ENCODE results near the gene HMSD.

The HMSD gene, protein sequence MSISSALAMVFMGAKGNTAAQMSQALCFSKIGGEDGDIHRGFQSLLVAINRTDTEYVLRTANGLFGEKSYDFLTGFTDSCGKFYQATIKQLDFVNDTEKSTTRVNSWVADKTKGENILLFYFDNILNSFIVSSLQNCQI

DNA sequence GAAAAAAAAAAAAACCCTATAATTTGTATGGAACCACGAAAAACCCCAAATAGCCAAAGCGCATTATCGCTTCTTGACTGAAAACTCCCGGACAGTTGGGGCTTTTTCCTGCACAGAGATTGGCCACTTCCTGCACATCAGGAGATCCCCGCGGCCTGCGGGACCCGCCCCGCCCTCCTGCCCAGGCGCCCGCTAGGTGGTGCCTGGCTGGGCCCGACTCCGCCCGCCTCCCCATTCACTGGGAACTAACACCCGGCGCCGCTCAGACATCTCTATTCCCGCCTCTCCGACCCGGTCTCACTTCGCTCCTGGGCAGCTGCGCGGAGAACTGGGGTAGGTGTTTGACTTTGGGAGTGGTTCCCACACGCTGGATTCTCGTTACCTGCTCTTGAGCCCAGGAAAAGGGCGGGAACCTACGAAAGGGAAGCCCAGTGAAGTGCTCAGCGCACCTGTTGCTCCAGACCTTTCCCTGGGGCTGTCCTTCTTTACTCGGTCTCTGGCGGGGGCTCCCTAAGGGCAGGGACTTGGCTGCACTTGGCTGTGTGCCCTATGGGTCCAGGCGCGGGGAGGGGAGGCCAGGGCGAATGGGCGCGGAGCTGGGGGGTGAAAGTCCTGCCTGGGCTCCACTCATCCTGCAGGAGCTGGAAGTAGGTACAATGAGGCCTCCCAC, at the start of gene HMSD:
HMSD (plus strand) TSS at position 234 of the 670 bp plus-strand sequence. CDS start 4,155 bp downstream, outside the sequence.
- H3K9me3 ChIP-seq (ENCODE audit: control insufficient read depth, low read length), result no peaks in the 10 kb centered on the region
- H3K9ac ChIP-seq (ENCODE audit: low read length), result no peak within 1 kb of the TSS
- H3K4me1 ChIP-seq (ENCODE audit: control insufficient read depth, insufficient read depth, low read length), result no peaks in the 10 kb centered on the region
- no peaks in the 10 kb centered on the region for H3K36me3 ChIP-seq (ENCODE audit: control insufficient read depth, insufficient read depth, low read length)
- peaks cover 1% of the 10 kb centered on the region for H3K27me3 ChIP-seq (ENCODE audit: control insufficient read depth, insufficient read depth, low read length)
- H3K4me3 ChIP-seq (ENCODE audit: low read length), result peak within 1 kb of the TSS; percentile 43

DNA sequence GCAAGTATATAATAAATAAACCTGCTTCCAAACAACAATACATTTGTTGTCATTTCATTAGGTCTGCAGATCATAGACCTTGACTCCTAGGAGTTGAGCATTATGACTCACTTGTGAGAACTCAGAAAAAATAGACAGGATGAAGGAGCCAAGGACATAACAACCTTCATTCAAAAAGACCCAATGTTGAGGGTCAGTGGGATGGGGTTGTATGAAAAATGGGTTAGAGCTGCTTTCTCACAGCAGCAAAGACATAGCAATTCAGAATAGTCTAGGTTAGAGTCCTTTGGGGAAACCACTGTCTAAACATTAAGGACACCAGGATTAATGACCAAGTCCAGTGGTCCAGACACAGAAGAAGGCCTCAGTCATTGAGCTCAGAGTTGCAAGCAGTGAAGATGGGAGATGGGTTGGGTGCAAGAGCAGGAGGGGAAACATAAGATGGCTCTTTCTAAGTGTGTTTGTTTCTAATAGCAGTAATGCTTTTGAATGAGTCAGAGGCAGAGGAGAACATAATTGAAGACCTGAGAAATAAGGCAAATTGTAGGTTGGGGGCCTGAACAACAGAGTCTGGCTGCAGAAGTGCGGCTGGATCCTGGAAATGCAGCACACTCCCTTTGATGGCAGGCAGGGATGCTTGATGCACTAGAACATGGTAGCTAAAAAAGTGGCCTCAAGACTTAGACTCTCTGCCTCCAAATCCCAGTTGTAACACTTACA, 45.1 kb upstream of the HMSD start:
- Histone ChIP-seq H3K27me3 (ENCODE audit: control insufficient read depth, insufficient read depth, low read length) (no peaks in the 10 kb centered on the region), H3K4me1 (ENCODE audit: control insufficient read depth, insufficient read depth, low read length) (no peaks in the 10 kb centered on the region), H3K4me3 (ENCODE audit: low read length) (no peak overlapping the region), H3K9ac (ENCODE audit: low read length) (no peak overlapping the region), H3K9me3 (ENCODE audit: control insufficient read depth, low read length) (no peaks in the 10 kb centered on the region), H3K36me3 (ENCODE audit: control insufficient read depth, insufficient read depth, low read length) (no peaks in the 10 kb centered on the region)

- H3K4me3 ChIP-seq (ENCODE audit: low read length), result no peak overlapping the region
- no peaks in the 10 kb centered on the region for H3K4me1 ChIP-seq (ENCODE audit: control insufficient read depth, insufficient read depth, low read length)
- H3K9ac ChIP-seq (ENCODE audit: low read length), result no peak overlapping the region
- H3K9me3 ChIP-seq (ENCODE audit: control insufficient read depth, low read length), result no peaks in the 10 kb centered on the region
- H3K27me3 ChIP-seq (ENCODE audit: control insufficient read depth, insufficient read depth, low read length), result no peaks in the 10 kb centered on the region
- H3K36me3 ChIP-seq (ENCODE audit: control insufficient read depth, insufficient read depth, low read length), result no peaks in the 10 kb centered on the region
These were observed 44.4 kb upstream of the HMSD start for GRCh38 chr18:63904694-63905093.

GRCh38 chr18:63905361-63905760, 43.7 kb upstream of the HMSD start:
- no peak overlapping the region for H3K4me3 ChIP-seq (ENCODE audit: low read length)
- no peaks in the 10 kb centered on the region for H3K36me3 ChIP-seq (ENCODE audit: control insufficient read depth, insufficient read depth, low read length)
- no peaks in the 10 kb centered on the region for H3K9me3 ChIP-seq (ENCODE audit: control insufficient read depth, low read length)
- H3K4me1 ChIP-seq (ENCODE audit: control insufficient read depth, insufficient read depth, low read length), result no peaks in the 10 kb centered on the region
- H3K27me3 ChIP-seq (ENCODE audit: control insufficient read depth, insufficient read depth, low read length), result no peaks in the 10 kb centered on the region
- no peak overlapping the region for H3K9ac ChIP-seq (ENCODE audit: low read length)

DNA sequence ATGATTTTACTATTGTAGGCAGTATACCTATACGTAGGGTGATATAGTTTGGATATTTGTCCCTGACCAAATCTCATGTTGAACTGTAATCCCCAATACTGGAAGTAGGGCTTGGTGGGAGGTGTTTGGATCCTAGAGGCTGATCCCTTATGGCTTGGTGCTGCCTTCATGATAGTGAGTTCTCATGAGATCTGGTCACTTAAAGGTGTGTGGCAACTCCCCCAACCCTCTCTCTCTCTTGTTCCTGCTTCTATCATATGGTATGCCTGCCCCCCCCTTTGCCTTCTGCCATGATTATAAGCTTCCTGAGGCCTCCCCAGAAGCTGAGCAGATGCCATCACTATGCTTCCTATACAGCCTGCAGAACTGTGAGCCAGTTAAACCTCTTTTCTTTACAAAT, 43.0 kb upstream of the HMSD start:
- Histone ChIP-seq H3K4me3 (ENCODE audit: low read length) (no peak overlapping the region), H3K9me3 (ENCODE audit: control insufficient read depth, low read length) (no peaks in the 10 kb centered on the region), H3K36me3 (ENCODE audit: control insufficient read depth, insufficient read depth, low read length) (no peaks in the 10 kb centered on the region), H3K9ac (ENCODE audit: low read length) (no peak overlapping the region), H3K4me1 (ENCODE audit: control insufficient read depth, insufficient read depth, low read length) (no peaks in the 10 kb centered on the region), H3K27me3 (ENCODE audit: control insufficient read depth, insufficient read depth, low read length) (no peaks in the 10 kb centered on the region)

GRCh38 chr18:63907664-63908063, 41.4 kb upstream of the HMSD start, which contains the start of gene SERPINB10:
SERPINB10 (plus strand) TSS chr18:63907958; CDS start chr18:63915511, 7,553 bp downstream.
- H3K27me3 ChIP-seq (ENCODE audit: control insufficient read depth, insufficient read depth, low read length), result no peaks in the 10 kb centered on the region
- H3K9ac ChIP-seq (ENCODE audit: low read length), result no peak within 1 kb of the TSS
- no peaks in the 10 kb centered on the region for H3K4me1 ChIP-seq (ENCODE audit: control insufficient read depth, insufficient read depth, low read length)
- H3K4me3 ChIP-seq (ENCODE audit: low read length), result no peak within 1 kb of the TSS
- H3K9me3 ChIP-seq (ENCODE audit: control insufficient read depth, low read length), result no peaks in the 10 kb centered on the region
- H3K36me3 ChIP-seq (ENCODE audit: control insufficient read depth, insufficient read depth, low read length), result no peaks in the 10 kb centered on the region

- Histone ChIP-seq H3K9me3 (ENCODE audit: control insufficient read depth, low read length) (no peaks in the 10 kb centered on the region), H3K4me1 (ENCODE audit: control insufficient read depth, insufficient read depth, low read length) (no peaks in the 10 kb centered on the region), H3K36me3 (ENCODE audit: control insufficient read depth, insufficient read depth, low read length) (no peaks in the 10 kb centered on the region), H3K4me3 (ENCODE audit: low read length) (no peak overlapping the region), H3K27me3 (ENCODE audit: control insufficient read depth, insufficient read depth, low read length) (no peaks in the 10 kb centered on the region), H3K9ac (ENCODE audit: low read length) (no peak overlapping the region)
These were observed 40.2 kb upstream of the HMSD start for GRCh38 chr18:63908858-63909257.

DNA sequence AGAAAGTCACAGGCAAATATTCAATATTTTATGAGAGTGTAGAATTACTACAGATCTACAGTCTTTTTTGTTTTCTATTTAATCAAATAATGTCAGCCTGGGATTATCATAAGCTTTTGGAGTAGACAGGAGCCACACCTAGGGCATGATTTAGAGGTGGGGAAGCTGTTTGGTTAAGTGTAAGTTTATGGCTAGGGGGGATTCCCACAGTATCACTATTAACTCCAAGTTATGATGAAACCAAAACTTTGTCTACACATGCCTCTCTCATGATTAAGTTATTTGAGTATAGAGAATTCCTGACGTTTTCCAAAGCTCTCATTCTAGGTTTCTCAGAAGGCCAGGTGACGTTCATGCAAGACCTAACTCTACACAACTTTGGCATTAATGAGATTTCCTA, 39.2 kb upstream of the HMSD start:
- Histone ChIP-seq H3K27me3 (ENCODE audit: control insufficient read depth, insufficient read depth, low read length) (no peaks in the 10 kb centered on the region), H3K4me1 (ENCODE audit: control insufficient read depth, insufficient read depth, low read length) (no peaks in the 10 kb centered on the region), H3K36me3 (ENCODE audit: control insufficient read depth, insufficient read depth, low read length) (no peaks in the 10 kb centered on the region), H3K4me3 (ENCODE audit: low read length) (no peak overlapping the region), H3K9ac (ENCODE audit: low read length) (no peak overlapping the region), H3K9me3 (ENCODE audit: control insufficient read depth, low read length) (no peaks in the 10 kb centered on the region)

GRCh38 chr18:63917817-63918216, 31.3 kb upstream of the HMSD start:
- Histone ChIP-seq H3K27me3 (ENCODE audit: control insufficient read depth, insufficient read depth, low read length) (no peaks in the 10 kb centered on the region), H3K9ac (ENCODE audit: low read length) (no peak overlapping the region), H3K9me3 (ENCODE audit: control insufficient read depth, low read length) (no peaks in the 10 kb centered on the region), H3K4me1 (ENCODE audit: control insufficient read depth, insufficient read depth, low read length) (no peaks in the 10 kb centered on the region), H3K36me3 (ENCODE audit: control insufficient read depth, insufficient read depth, low read length) (no peaks in the 10 kb centered on the region), H3K4me3 (ENCODE audit: low read length) (no peak overlapping the region)

DNA sequence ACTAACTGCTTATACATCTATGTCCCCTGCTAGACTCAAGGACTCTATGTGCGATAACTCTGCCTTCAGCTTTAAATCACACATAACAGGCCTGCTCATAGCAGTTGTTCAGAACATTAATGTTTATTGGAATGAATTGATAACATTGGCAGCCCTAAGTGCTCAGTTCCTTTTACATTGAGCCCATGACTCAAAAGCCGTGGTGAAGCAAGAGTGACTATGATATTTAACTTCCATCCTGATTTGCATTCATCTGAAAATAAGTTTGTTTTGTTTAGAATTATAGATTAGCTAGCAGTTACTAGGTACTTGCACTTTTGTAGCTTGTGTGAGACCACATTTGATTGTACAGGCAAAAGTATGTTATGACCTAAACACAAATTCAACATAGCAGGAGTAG, 27.1 kb upstream of the HMSD start:
- H3K4me1 ChIP-seq (ENCODE audit: control insufficient read depth, insufficient read depth, low read length), result no peaks in the 10 kb centered on the region
- no peak overlapping the region for H3K4me3 ChIP-seq (ENCODE audit: low read length)
- H3K36me3 ChIP-seq (ENCODE audit: control insufficient read depth, insufficient read depth, low read length), result no peaks in the 10 kb centered on the region
- no peak overlapping the region for H3K9ac ChIP-seq (ENCODE audit: low read length)
- H3K27me3 ChIP-seq (ENCODE audit: control insufficient read depth, insufficient read depth, low read length), result no peaks in the 10 kb centered on the region
- no peaks in the 10 kb centered on the region for H3K9me3 ChIP-seq (ENCODE audit: control insufficient read depth, low read length)

- no peaks in the 10 kb centered on the region for H3K27me3 ChIP-seq (ENCODE audit: control insufficient read depth, insufficient read depth, low read length)
- no peak overlapping the region for H3K9ac ChIP-seq (ENCODE audit: low read length)
These were observed 24.6 kb upstream of the HMSD start for GRCh38 chr18:63924551-63924950.

GRCh38 chr18:63928331-63928730, 20.8 kb upstream of the HMSD start:
- no peak overlapping the region for H3K4me3 ChIP-seq (ENCODE audit: low read length)
- H3K4me1 ChIP-seq (ENCODE audit: control insufficient read depth, insufficient read depth, low read length), result no peaks in the 10 kb centered on the region
- peaks cover 7% of the 10 kb centered on the region for H3K27me3 ChIP-seq (ENCODE audit: control insufficient read depth, insufficient read depth, low read length)
- no peaks in the 10 kb centered on the region for H3K9me3 ChIP-seq (ENCODE audit: control insufficient read depth, low read length)
- H3K9ac ChIP-seq (ENCODE audit: low read length), result no peak overlapping the region
- no peaks in the 10 kb centered on the region for H3K36me3 ChIP-seq (ENCODE audit: control insufficient read depth, insufficient read depth, low read length)

More at GRCh38 chr18:63924551-63924950, 24.6 kb upstream of the HMSD start:
- no peaks in the 10 kb centered on the region for H3K36me3 ChIP-seq (ENCODE audit: control insufficient read depth, insufficient read depth, low read length)
- H3K9me3 ChIP-seq (ENCODE audit: control insufficient read depth, low read length), result no peaks in the 10 kb centered on the region
- no peak overlapping the region for H3K4me3 ChIP-seq (ENCODE audit: low read length)
- H3K4me1 ChIP-seq (ENCODE audit: control insufficient read depth, insufficient read depth, low read length), result no peaks in the 10 kb centered on the region
